H9 (cell line): ENCODE results near the gene ZNF823. TPM values are rescaled to one million over a fixed set of nuclear protein-coding genes. Genes with fewer than 3 reads are reported as not detected.

Experiments
- DNase-seq: peaks from one replicate; pipeline ENCODE4 v3.0.0-alpha.2; 2017
- H2AFZ ChIP-seq: one replicate; pipeline ENCODE4 v1.6.1; 2013; ENCODE audit warnings: mild to moderate bottlenecking, low read length, control low read depth, moderate library complexity
- H2AK5ac ChIP-seq: 2 replicates; pipeline ENCODE4 v1.6.1; 2013; ENCODE audit warnings: low read length, control low read depth, mixed read lengths; ENCODE audit not compliant: insufficient read length
- H2BK120ac ChIP-seq: one replicate; pipeline ENCODE4 v1.6.1; 2013; ENCODE audit warnings: low read depth, mild to moderate bottlenecking, low read length, control low read depth, inconsistent platforms; ENCODE audit not compliant: poor library complexity, severe bottlenecking
- H2BK12ac ChIP-seq: 2 replicates; pipeline ENCODE4 v1.6.1; 2013; ENCODE audit warnings: low read length, control low read depth, mixed read lengths, low read depth; ENCODE audit not compliant: insufficient read length
- H2BK15ac ChIP-seq: 2 replicates; pipeline ENCODE4 v1.6.1; 2013; ENCODE audit warnings: low read depth, low read length, control low read depth
- H2BK20ac ChIP-seq: one replicate; pipeline ENCODE4 v1.6.1; 2013; ENCODE audit warnings: low read depth, mild to moderate bottlenecking, low read length, control low read depth, inconsistent platforms; ENCODE audit not compliant: poor library complexity, severe bottlenecking
- H2BK5ac ChIP-seq: 2 replicates; pipeline ENCODE4 v1.6.1; 2013; ENCODE audit warnings: low read length, control low read depth, mixed read lengths; ENCODE audit not compliant: insufficient read length
- H3K14ac ChIP-seq: 2 replicates; pipeline ENCODE4 v1.6.1; 2013; ENCODE audit warnings: low read length, control low read depth; ENCODE audit not compliant: insufficient read depth
- H3K18ac ChIP-seq: 2 replicates; pipeline ENCODE4 v1.6.1; 2013; ENCODE audit warnings: low read depth, mild to moderate bottlenecking, mixed read lengths, low read length, control low read depth; ENCODE audit not compliant: insufficient read length
- H3K23ac ChIP-seq: 2 replicates; pipeline ENCODE4 v1.6.1; 2013; ENCODE audit warnings: low read length, control low read depth, mixed read lengths, low read depth; ENCODE audit not compliant: insufficient read length
- H3K23me2 ChIP-seq: 2 replicates; pipeline ENCODE4 v1.6.1; 2013; ENCODE audit warnings: low read depth, mild to moderate bottlenecking, mixed read lengths, low read length, control low read depth; ENCODE audit not compliant: insufficient read length, poor library complexity, severe bottlenecking
- H3K27ac ChIP-seq: 2 replicates; pipeline ENCODE4 v1.5.1; 2013; ENCODE audit warnings: low read length, control low read depth, mixed read lengths, low read depth; ENCODE audit not compliant: insufficient read length
- H3K27me3 ChIP-seq: 2 replicates; pipeline ENCODE4 v1.6.1; 2013; ENCODE audit warnings: low read length, control low read depth, inconsistent platforms; ENCODE audit not compliant: insufficient read depth
- H3K4ac ChIP-seq: 2 replicates; pipeline ENCODE4 v1.6.1; 2013; ENCODE audit warnings: low read depth, mild to moderate bottlenecking, control low read depth, inconsistent platforms, low read length, moderate library complexity
- H3K4me1 ChIP-seq: 2 replicates; pipeline ENCODE4 v1.6.1; 2013; ENCODE audit warnings: low read length, control low read depth, inconsistent platforms; ENCODE audit not compliant: insufficient read depth
- H3K4me2 ChIP-seq: 2 replicates; pipeline ENCODE4 v1.6.1; 2013; ENCODE audit warnings: low read length, control low read depth, mixed read lengths; ENCODE audit not compliant: insufficient read length, insufficient read depth
- H3K56ac ChIP-seq: 2 replicates; pipeline ENCODE4 v1.6.1; 2013; ENCODE audit warnings: low read depth, mild to moderate bottlenecking, mixed read lengths, low read length, control low read depth; ENCODE audit not compliant: insufficient read length
- H3K79me1 ChIP-seq: 2 replicates; pipeline ENCODE4 v1.6.1; 2013; ENCODE audit warnings: low read depth, mild to moderate bottlenecking, moderate library complexity, low read length, control low read depth, inconsistent platforms; ENCODE audit not compliant: insufficient read depth, poor library complexity, severe bottlenecking
- H3K79me2 ChIP-seq: 2 replicates; pipeline ENCODE4 v1.6.1; 2013; ENCODE audit warnings: low read length, control low read depth, inconsistent platforms; ENCODE audit not compliant: insufficient read depth
- H3K9ac ChIP-seq: 2 replicates; pipeline ENCODE4 v1.6.1; 2013; ENCODE audit warnings: low read length, control low read depth, mixed read lengths; ENCODE audit not compliant: insufficient read length; ENCODE audit errors: extremely low read depth
- H3K9me3 ChIP-seq: one replicate; pipeline ENCODE4 v1.6.1; 2013; ENCODE audit warnings: low read depth, low read length, inconsistent platforms; ENCODE audit not compliant: control insufficient read depth
- H3T11ph ChIP-seq: one replicate; pipeline ENCODE4 v1.6.1; 2013; ENCODE audit warnings: mild to moderate bottlenecking, low read length, control low read depth, inconsistent platforms
- H4K20me1 ChIP-seq: one replicate; pipeline ENCODE4 v1.6.1; 2013; ENCODE audit not compliant: control insufficient read depth, insufficient read length, insufficient read depth
- H4K5ac ChIP-seq: 2 replicates; pipeline ENCODE4 v1.6.1; 2013; ENCODE audit warnings: low read depth, mild to moderate bottlenecking, mixed read lengths, low read length, control low read depth; ENCODE audit not compliant: insufficient read length
- H4K8ac ChIP-seq: replicated peaks from 2 replicates; pipeline ENCODE4 v1.6.1; 2013; ENCODE audit warnings: low read length, control low read depth, mixed read lengths, low read depth; ENCODE audit not compliant: insufficient read length
- H4K91ac ChIP-seq: 2 replicates; pipeline ENCODE4 v1.6.1; 2013; ENCODE audit warnings: low read depth, mild to moderate bottlenecking, moderate library complexity, mixed read lengths, low read length, control low read depth; ENCODE audit not compliant: insufficient read length
- H3K27ac Mint-ChIP-seq, 3 experiments: 2 replicates in 2 of 3; 3 replicates in 1 of 3; pipeline ENCODE4 v1.8.0; 2020 to 2021; ENCODE audit warnings: mixed read lengths in 3 of 3, mild to moderate bottlenecking in 1 of 3, moderate library complexity in 1 of 3
- H3K27me3 Mint-ChIP-seq: 2 replicates; pipeline ENCODE4 v1.8.0; 2021; ENCODE audit warnings: low read depth, mild to moderate bottlenecking, moderate library complexity, mixed read lengths
- H3K36me3 Mint-ChIP-seq, 3 experiments: 2 replicates in 2 of 3; 3 replicates in 1 of 3; pipeline ENCODE4 v1.8.0; 2020 to 2021; ENCODE audit warnings: low read depth in 3 of 3, mixed read lengths in 3 of 3; ENCODE audit not compliant: insufficient read depth in 1 of 3
- H3K4me1 Mint-ChIP-seq, 2 experiments: 2 replicates each; pipeline ENCODE4 v1.8.0; 2020; ENCODE audit warnings: mixed read lengths in 2 of 2
- H3K4me3 Mint-ChIP-seq, 2 experiments: 2 replicates in 1 of 2; 3 replicates in 1 of 2; pipeline ENCODE4 v1.8.0; 2020 to 2021; ENCODE audit warnings: mild to moderate bottlenecking in 2 of 2, mixed read lengths in 2 of 2, moderate library complexity in 1 of 2
- H3K9me3 Mint-ChIP-seq, 2 experiments: 2 replicates in 1 of 2; 3 replicates in 1 of 2; pipeline ENCODE4 v1.8.0; 2020; ENCODE audit warnings: mild to moderate bottlenecking in 2 of 2, mixed read lengths in 2 of 2, moderate library complexity in 1 of 2
- WGBS: extraction: QIAGEN DNeasy Blood & Tissue Kit; methylation state at CpG from one replicate; pipeline ENCODE4 v1.1.7; 2013; ENCODE audit warnings: missing lambda C conversion rate, low lambda C conversion rate, mixed read lengths; ENCODE audit not compliant: insufficient read length; ENCODE audit errors: extremely low coverage; 5-methylcytosine and 5-hydroxymethylcytosine counted together
- total RNA-seq: library from RNA; stranded (reverse); gene quantifications from 2 replicates; pipeline ENCODE4 v1.2.1, GENCODE V29; 2021
- TF ChIP-seq, protein P1 (sequence below): fragments of 200-600 bp; sonication (generic); conservative IDR thresholded peaks from 3 replicates; pipeline ENCODE4 v1.8.0; 2021; ENCODE audit warnings: antibody characterized with exemption, mild to moderate bottlenecking

The ZNF823 gene
- total RNA-seq, 1 experiment from 2014 or later: 2.5 TPM

DNA sequence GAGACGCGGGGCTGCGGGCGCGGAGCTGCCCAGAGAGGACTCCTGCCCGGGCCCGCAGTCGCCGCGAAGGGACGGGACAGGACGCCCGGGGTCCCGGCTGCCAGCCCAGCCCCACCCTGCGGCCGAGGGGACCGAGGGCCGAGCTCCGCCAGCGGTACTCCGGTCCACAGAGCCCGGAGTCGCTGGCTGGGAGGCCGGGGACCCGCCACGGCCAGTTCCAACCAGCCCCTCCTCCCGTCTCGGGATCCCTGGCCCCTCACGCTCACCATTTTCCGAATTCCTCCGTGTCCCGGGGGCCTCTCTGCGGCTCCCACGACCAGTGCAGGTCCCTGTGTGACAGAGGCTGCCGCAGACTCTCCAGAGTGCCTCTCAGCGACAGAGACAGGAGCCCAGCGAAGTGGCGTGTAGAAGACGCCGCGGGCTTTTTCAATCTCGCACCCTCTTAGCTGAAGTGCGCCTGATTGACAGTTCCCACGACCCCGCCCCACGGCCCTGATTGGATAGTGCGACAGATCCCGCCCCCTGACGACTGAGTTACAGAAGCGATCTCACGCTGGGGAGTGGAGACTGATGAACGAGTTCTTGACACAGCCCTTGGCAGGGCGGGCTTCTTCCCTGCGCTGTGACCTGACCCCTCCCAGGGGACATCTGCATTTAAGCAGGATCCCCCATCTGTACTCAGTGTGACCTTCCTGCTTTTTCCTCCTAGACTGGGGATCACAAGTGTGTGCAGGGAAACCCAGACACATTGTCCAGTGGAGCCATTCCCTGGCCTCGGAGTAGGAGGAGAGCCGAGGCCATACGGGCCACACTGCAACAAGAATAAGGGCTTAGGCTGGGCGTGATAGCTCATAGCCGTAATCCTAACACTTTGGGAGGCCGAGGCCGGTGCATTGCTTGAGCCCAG, 44.0 kb downstream of the ZNF823 start:
- H3K79me1 ChIP-seq: no peaks in the 10 kb centered on the region
- H3K27me3 ChIP-seq: no peaks in the 10 kb centered on the region
- H4K91ac ChIP-seq: no peak overlapping the region
- no peak overlapping the region for H3T11ph ChIP-seq
- H3K4me3 Mint-ChIP-seq: peak overlapping the region; percentile 97 to 100
- H2BK120ac ChIP-seq: no peak overlapping the region
- no peaks in the 10 kb centered on the region for H3K4me1 ChIP-seq
- no peaks in the 10 kb centered on the region for H3K79me2 ChIP-seq
- peak overlapping the region; percentile 55 for H3K14ac ChIP-seq
- peaks cover 8 to 20% of the 10 kb centered on the region in 2 experiments for H3K9me3 Mint-ChIP-seq
- no CpG with 5 or more reads among the region's 61 CpGs for WGBS
- TF ChIP-seq, protein P1, sequence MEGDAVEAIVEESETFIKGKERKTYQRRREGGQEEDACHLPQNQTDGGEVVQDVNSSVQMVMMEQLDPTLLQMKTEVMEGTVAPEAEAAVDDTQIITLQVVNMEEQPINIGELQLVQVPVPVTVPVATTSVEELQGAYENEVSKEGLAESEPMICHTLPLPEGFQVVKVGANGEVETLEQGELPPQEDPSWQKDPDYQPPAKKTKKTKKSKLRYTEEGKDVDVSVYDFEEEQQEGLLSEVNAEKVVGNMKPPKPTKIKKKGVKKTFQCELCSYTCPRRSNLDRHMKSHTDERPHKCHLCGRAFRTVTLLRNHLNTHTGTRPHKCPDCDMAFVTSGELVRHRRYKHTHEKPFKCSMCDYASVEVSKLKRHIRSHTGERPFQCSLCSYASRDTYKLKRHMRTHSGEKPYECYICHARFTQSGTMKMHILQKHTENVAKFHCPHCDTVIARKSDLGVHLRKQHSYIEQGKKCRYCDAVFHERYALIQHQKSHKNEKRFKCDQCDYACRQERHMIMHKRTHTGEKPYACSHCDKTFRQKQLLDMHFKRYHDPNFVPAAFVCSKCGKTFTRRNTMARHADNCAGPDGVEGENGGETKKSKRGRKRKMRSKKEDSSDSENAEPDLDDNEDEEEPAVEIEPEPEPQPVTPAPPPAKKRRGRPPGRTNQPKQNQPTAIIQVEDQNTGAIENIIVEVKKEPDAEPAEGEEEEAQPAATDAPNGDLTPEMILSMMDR: no peak
- no peak overlapping the region for H2BK12ac ChIP-seq
- peaks cover 69% of the 10 kb centered on the region for H3K27me3 Mint-ChIP-seq
- peak overlapping the region; percentile 82 for H3K9ac ChIP-seq
- no peak overlapping the region for H2AFZ ChIP-seq
- H3K27ac Mint-ChIP-seq: peak overlapping the region; percentile 91 to 99 (median 97); a peak in 6 of 7 replicates
- H2BK5ac ChIP-seq: no peak overlapping the region
- no peak overlapping the region for H3K23ac ChIP-seq
- no peak overlapping the region for H2AK5ac ChIP-seq
- no peak overlapping the region for H4K8ac ChIP-seq
- no peaks in the 10 kb centered on the region for H3K9me3 ChIP-seq
- H3K27ac ChIP-seq: no peak overlapping the region
- peak overlapping the region; percentile 67 for H3K4me2 ChIP-seq
- H3K36me3 Mint-ChIP-seq: peaks cover 4 to 9% (median 5%) of the 10 kb centered on the region in 3 experiments; a peak in 6 of 7 replicates
- H2BK15ac ChIP-seq: no peak overlapping the region
- H3K18ac ChIP-seq: peak overlapping the region; percentile 72
- no peak overlapping the region for H3K56ac ChIP-seq
- peaks cover 18 to 19% of the 10 kb centered on the region in 2 experiments for H3K4me1 Mint-ChIP-seq
- H2BK20ac ChIP-seq: no peak overlapping the region
- no peaks in the 10 kb centered on the region for H4K20me1 ChIP-seq
- no peak overlapping the region for H4K5ac ChIP-seq
- peak; percentile 97 for DNase-seq
- no peak overlapping the region for H3K4ac ChIP-seq
- no peaks in the 10 kb centered on the region for H3K23me2 ChIP-seq
